Adipocyte (in vitro differentiated cells): ENCODE results near the gene TMEM38A.

ENCODE experiments used
- DNase-seq: peaks from one replicate; pipeline ENCODE4 v3.0.0-alpha.2; 2015; ENCODE audit warnings: low read depth
- H3K27me3 ChIP-seq: replicated peaks from 2 replicates; pipeline ENCODE4 v1.7.0; 2013; ENCODE audit warnings: mild to moderate bottlenecking, low read length, moderate library complexity; ENCODE audit not compliant: control insufficient read depth, insufficient read depth
- H3K36me3 ChIP-seq: 2 replicates; pipeline ENCODE4 v1.7.0; 2013; ENCODE audit warnings: low read length, mild to moderate bottlenecking, moderate library complexity; ENCODE audit not compliant: control insufficient read depth, insufficient read depth, severe bottlenecking
- H3K4me1 ChIP-seq: 2 replicates; pipeline ENCODE4 v1.7.0; 2013; ENCODE audit warnings: mild to moderate bottlenecking, low read length, moderate library complexity; ENCODE audit not compliant: control insufficient read depth, insufficient read depth
- H3K4me3 ChIP-seq: 2 replicates; pipeline ENCODE4 v1.7.0; 2013; ENCODE audit warnings: mild to moderate bottlenecking, low read length, moderate library complexity
- H3K9ac ChIP-seq: 2 replicates; pipeline ENCODE4 v1.7.0; 2013; ENCODE audit warnings: mild to moderate bottlenecking, low read length, moderate library complexity
- H3K9me3 ChIP-seq: 2 replicates; pipeline ENCODE4 v1.7.0; 2013; ENCODE audit warnings: mild to moderate bottlenecking, low read length, moderate library complexity; ENCODE audit not compliant: control insufficient read depth

The TMEM38A gene

DNA sequence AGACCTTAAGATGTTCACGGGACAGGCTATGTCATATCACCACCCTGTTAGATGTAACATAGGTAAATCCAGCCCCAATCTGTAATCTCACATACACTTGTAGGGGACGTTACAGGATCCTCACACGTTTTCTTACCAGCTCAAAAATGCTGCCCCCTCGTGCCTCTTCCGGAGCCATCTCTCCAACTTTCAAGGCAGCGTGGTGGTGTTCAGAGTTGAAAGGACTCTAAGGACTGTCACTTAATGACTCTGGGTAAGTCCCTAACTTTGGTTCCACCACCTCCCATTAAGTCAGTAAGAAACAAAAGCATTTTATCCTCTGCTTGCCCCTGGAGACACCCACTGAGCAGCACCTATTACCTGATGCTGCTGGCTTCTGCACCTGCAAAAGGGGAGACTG lies 37.4 kb upstream of the TMEM38A start:
- no peak overlapping the region for H3K4me3 ChIP-seq
- no peaks in the 10 kb centered on the region for H3K27me3 ChIP-seq
- no peak overlapping the region for H3K9ac ChIP-seq
- peaks cover 13% of the 10 kb centered on the region for H3K36me3 ChIP-seq
- H3K4me1 ChIP-seq, result peaks cover 49% of the 10 kb centered on the region
- no peak for DNase-seq
- no peaks in the 10 kb centered on the region for H3K9me3 ChIP-seq

DNA sequence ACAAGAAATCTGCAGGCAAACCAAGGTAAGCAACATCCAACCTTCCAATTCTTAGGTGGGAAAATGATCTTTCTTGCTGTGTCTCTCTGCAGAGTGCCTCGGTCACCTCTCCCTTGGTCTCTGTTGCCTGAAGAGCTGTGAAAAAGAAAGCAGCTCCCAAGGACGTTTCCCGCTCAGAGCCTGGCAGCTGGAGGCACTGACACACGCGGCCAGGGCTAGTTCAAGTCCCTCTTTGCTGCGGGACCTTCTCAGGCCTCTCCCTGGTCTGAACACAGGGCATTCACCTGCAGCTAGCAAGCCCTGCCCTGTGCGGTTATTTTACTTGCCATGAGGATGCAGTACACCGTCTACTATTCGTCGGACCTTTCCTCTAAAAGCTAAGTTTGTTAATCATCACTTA lies 36.7 kb upstream of the TMEM38A start:
- Histone ChIP-seq H3K36me3 (peaks cover 13% of the 10 kb centered on the region), H3K4me1 (peaks cover 51% of the 10 kb centered on the region), H3K9me3 (no peaks in the 10 kb centered on the region), H3K9ac (no peak overlapping the region), H3K27me3 (no peaks in the 10 kb centered on the region), H3K4me3 (no peak overlapping the region)
- no peak for DNase-seq

GRCh38 chr19:16625163-16625958 lies 35.6 kb upstream of the TMEM38A start:
- H3K9me3 ChIP-seq, result no peaks in the 10 kb centered on the region
- H3K9ac ChIP-seq, result peak overlapping the region; percentile 47
- peaks cover 17% of the 10 kb centered on the region for H3K36me3 ChIP-seq
- peaks cover 44% of the 10 kb centered on the region for H3K4me1 ChIP-seq
- no peak overlapping the region for H3K4me3 ChIP-seq
- no peaks in the 10 kb centered on the region for H3K27me3 ChIP-seq
- DNase-seq, result no peak

GRCh38 chr19:16626796-16627192 lies 34.1 kb upstream of the TMEM38A start:
- Histone ChIP-seq H3K27me3 (no peaks in the 10 kb centered on the region), H3K4me3 (peak overlapping the region; percentile 97), H3K9ac (peak overlapping the region; percentile 99), H3K4me1 (peaks cover 30% of the 10 kb centered on the region), H3K36me3 (peaks cover 22% of the 10 kb centered on the region), H3K9me3 (no peaks in the 10 kb centered on the region)
- DNase-seq, result peak; percentile 39

GRCh38 chr19:16627193-16627927 lies 33.6 kb upstream of the TMEM38A start:
- peak; percentile 38 for DNase-seq
- Histone ChIP-seq H3K9me3 (no peaks in the 10 kb centered on the region), H3K27me3 (no peaks in the 10 kb centered on the region), H3K9ac (peak overlapping the region; percentile 99), H3K4me3 (peak overlapping the region; percentile 97), H3K36me3 (peaks cover 22% of the 10 kb centered on the region), H3K4me1 (peaks cover 24% of the 10 kb centered on the region)

DNA sequence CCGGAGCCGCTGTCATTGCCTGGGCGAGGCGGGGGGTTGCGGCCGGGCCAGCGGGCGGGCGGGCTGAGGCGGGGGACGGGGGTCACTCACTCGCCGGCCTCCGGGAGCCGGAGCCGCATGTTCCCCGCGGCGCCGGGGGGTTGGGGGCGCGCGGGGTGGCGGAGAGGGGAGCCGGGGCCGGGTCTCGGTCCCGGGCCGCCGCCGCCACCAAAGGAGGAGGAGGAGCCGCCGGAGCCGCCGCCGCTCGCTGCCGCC lies 33.1 kb upstream of the TMEM38A start:
- peaks cover 25% of the 10 kb centered on the region for H3K36me3 ChIP-seq
- no peak for DNase-seq

DNA sequence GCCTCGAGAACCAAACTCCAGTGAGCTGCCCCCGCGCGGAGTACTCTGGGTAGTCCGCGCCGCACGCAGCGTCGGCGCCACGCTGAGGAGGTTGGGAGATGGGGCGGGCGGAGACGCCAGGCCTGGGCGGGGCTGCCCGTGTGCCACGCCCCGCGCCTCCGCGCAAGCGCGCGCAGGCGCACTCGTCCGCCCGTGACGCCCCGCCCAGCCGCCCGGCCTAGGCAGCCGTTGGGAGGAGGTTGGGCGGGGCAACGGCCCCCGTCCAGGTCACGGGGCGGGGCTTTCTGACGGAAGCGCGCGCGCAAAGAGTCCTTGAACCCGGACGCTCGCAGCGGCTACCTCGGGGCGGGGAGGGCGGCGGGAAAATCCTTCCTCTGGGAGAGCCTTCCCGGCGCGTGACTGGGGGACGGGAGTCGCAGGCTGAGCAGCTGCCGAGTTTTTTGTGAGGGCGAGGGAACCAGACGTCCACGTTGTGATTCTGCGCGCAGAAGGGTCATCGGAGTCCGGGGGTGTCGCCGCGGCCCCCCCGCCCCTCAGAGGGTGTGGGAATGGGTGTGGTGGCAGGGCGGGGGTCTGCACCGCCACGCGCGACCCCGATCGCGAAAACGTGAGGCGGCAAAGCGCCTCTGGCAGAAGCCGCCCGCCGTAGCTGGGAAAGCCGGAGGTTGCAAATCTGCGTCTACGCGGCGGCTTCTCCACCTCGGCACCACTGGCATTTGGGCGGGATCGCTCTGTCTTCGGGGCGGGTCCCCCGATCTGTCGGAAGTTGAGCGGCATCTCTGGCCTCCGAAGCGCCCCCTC lies 32.6 kb upstream of the TMEM38A start, which contains the start of gene MED26:
TSS of gene MED26 (minus strand) at position 22 of the 801 bp plus-strand sequence. CDS start 261 bp downstream, outside the sequence.
- peak within 1 kb of the TSS; percentile 99 for H3K9ac ChIP-seq
- DNase-seq, result peak; percentile 98
- H3K36me3 ChIP-seq, result peaks cover 24% of the 10 kb centered on the region
- peaks cover 21% of the 10 kb centered on the region for H3K4me1 ChIP-seq
- no peaks in the 10 kb centered on the region for H3K27me3 ChIP-seq
- H3K9me3 ChIP-seq, result no peaks in the 10 kb centered on the region
- peak within 1 kb of the TSS; percentile 97 for H3K4me3 ChIP-seq

More for the DNA sequence above, 33.1 kb upstream of the TMEM38A start:
- Histone ChIP-seq H3K9ac (peak overlapping the region; percentile 99), H3K27me3 (no peaks in the 10 kb centered on the region), H3K4me3 (peak overlapping the region; percentile 97), H3K4me1 (peaks cover 21% of the 10 kb centered on the region), H3K9me3 (no peaks in the 10 kb centered on the region)

DNA sequence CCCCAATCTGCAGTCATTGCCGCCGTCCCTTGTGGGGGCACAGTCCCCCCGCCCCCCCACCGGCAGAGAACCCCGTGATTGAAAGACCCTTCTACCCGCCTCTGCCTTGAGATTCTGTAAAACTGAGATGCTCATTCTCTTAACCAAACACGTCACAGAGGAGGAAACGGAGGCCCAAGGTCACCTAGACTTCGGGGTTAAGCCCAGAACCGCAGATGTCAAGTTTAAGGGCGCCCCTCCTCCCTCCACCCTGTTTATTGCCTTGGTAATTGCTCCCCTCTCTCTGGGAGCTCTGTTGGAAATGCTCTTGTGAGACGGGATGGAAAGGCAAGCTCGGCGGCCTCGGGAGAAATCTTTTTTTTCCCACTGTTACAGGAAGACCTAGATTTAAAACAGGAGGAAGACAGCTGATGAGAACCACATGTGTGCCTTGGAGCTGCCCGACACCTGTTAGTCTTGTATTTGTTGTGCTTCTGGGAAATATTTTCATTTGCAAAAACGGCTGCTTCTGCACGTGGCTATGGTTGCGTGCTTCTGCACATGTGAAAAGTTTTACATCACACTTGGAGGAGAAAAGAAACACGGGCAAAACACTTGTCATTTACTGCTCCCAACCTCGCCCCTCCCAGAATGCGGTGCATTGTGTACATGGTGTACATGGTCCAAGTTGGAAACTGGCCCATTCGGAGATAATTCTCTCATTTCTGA lies 31.8 kb upstream of the TMEM38A start:
- H3K36me3 ChIP-seq, result peaks cover 24% of the 10 kb centered on the region
- DNase-seq, result peak; percentile 72

GRCh38 chr19:16631465-16631864 lies 29.5 kb upstream of the TMEM38A start:
- no peak overlapping the region for H3K4me3 ChIP-seq
- peaks cover 10% of the 10 kb centered on the region for H3K4me1 ChIP-seq
- H3K36me3 ChIP-seq, result peaks cover 24% of the 10 kb centered on the region
- H3K9ac ChIP-seq, result no peak overlapping the region
- no peaks in the 10 kb centered on the region for H3K9me3 ChIP-seq
- DNase-seq, result no peak
- H3K27me3 ChIP-seq, result no peaks in the 10 kb centered on the region

More for the DNA sequence above, 31.8 kb upstream of the TMEM38A start:
- peak overlapping the region; percentile 93 for H3K4me3 ChIP-seq
- peak overlapping the region; percentile 94 for H3K9ac ChIP-seq
- no peaks in the 10 kb centered on the region for H3K27me3 ChIP-seq
- H3K4me1 ChIP-seq, result peaks cover 21% of the 10 kb centered on the region
- H3K9me3 ChIP-seq, result no peaks in the 10 kb centered on the region

- Histone ChIP-seq H3K9me3 (no peaks in the 10 kb centered on the region), H3K36me3 (peaks cover 61% of the 10 kb centered on the region), H3K4me1 (peaks cover 4% of the 10 kb centered on the region), H3K9ac (no peak overlapping the region), H3K4me3 (no peak overlapping the region), H3K27me3 (no peaks in the 10 kb centered on the region)
- DNase-seq, result peak; percentile 46
Measured at GRCh38 chr19:16637535-16637934, 23.4 kb upstream of the TMEM38A start.
